ENCODE data around the gene TUT7.

- no peak for TF ChIP-seq CTCF (tag by site-specific recombination; IDR thresholded peaks at IDR 0.05)
- no peak for TF ChIP-seq TCF7L2 (IDR thresholded peaks at IDR 0.05; ENCODE audit: borderline replicate concordance, low read depth, low read length)
- TF ChIP-seq ZBTB6 (tag by site-specific recombination; IDR thresholded peaks at IDR 0.05): no peak
- no peak for TF ChIP-seq PATZ1 (tag by site-specific recombination; IDR thresholded peaks at IDR 0.05)
- no peak for TF ChIP-seq ELK4 (IDR thresholded peaks at IDR 0.05; ENCODE audit: borderline replicate concordance, low read depth, low read length)
These were observed 94.7 kb downstream of the TUT7 start, which contains the start of gene C9orf153 for GRCh38 chr9:86259557-86259956.
